Measurements from ENCODE around the gene ZNF597.

The ZNF597 gene

DNA sequence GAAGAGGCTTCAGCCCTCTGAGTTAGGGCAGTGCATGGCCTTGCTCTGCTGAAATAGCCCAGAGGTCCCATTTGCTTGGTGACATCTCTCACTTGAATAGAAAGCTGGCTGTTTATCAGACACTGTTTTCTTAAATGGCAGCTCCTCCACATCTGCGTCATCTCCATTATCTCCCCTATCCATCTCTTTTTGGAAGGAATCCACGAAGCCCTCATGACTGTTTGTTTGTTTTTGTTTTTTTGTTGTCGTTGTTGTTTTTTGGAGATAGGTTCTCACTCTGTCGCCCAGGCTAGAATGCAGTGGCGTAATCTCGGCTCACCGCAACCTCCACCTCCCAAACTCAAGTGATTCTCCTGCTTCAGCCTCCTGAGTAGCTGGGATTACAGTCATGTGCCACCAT, 16.8 kb upstream of the ZNF597 start:
- H3K9me3 ChIP-seq (ENCODE audit: low read length), result no peaks in the 10 kb centered on the region
- H3K36me3 ChIP-seq (ENCODE audit: insufficient read depth, low read length), result no peaks in the 10 kb centered on the region
- no peak overlapping the region for H3K9ac ChIP-seq (ENCODE audit: low read length)
- H3K4me1 ChIP-seq (ENCODE audit: insufficient read depth, low read length), result peaks cover 36% of the 10 kb centered on the region
- no peak overlapping the region for H3K27ac ChIP-seq (ENCODE audit: low read depth, low read length)
- no peaks in the 10 kb centered on the region for H3K27me3 ChIP-seq (ENCODE audit: control insufficient read depth in 1 of 2, insufficient read depth in 2 of 2, low read length in 2 of 2)
- H3K4me3 ChIP-seq (ENCODE audit: low read depth in 1 of 2, low read length in 2 of 2), result no peak overlapping the region

DNA sequence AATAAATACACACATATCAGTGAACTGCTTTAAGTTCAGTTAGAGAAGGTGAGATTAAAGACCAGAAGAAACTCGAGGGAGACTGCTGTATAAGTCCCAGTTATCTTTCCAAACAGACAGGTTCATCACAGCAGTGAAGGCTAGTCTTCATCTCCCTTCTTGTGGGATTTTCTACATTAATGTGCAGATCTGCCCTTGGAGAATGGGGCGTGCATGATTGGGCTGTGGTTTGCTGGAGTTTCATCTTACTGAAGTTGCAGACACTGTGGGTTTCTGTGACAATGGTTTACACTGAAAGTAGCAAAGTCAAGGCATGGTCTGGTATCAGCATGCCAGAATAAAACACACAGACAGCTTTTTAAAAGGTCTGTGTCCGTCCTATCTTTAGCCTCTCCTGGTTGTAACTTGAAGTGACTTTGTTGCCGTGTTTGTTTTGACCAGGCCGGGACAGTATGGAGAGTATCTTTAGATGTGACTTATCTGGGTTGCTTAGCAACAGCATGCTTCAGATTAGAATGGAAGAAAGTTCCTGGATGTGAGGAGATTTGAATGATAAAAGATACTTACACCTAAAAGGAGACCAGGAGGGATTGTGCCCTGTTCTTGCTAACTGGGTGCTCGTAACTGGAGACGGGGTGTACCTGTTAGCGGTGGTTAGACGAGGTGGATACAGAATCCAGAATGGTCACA, 16.2 kb upstream of the ZNF597 start:
- no peaks in the 10 kb centered on the region for H3K27me3 ChIP-seq (ENCODE audit: control insufficient read depth in 1 of 2, insufficient read depth in 2 of 2, low read length in 2 of 2)
- H3K9ac ChIP-seq (ENCODE audit: low read length), result peak overlapping the region; percentile 92
- H3K4me1 ChIP-seq (ENCODE audit: insufficient read depth, low read length), result peaks cover 35% of the 10 kb centered on the region
- no peaks in the 10 kb centered on the region for H3K36me3 ChIP-seq (ENCODE audit: insufficient read depth, low read length)
- H3K27ac ChIP-seq (ENCODE audit: low read depth, low read length), result peak overlapping the region; percentile 84
- peak overlapping the region; percentile 58 to 90 for H3K4me3 ChIP-seq (ENCODE audit: low read depth in 1 of 2, low read length in 2 of 2)
- H3K9me3 ChIP-seq (ENCODE audit: low read length), result no peaks in the 10 kb centered on the region

- Histone ChIP-seq H3K27me3 (ENCODE audit: control insufficient read depth in 1 of 2, insufficient read depth in 2 of 2, low read length in 2 of 2) (no peaks in the 10 kb centered on the region), H3K9ac (ENCODE audit: low read length) (peak overlapping the region; percentile 92), H3K9me3 (ENCODE audit: low read length) (no peaks in the 10 kb centered on the region), H3K4me1 (ENCODE audit: insufficient read depth, low read length) (peaks cover 31% of the 10 kb centered on the region), H3K4me3 (ENCODE audit: low read depth in 1 of 2, low read length in 2 of 2) (peak overlapping the region; percentile 58 to 90), H3K27ac (ENCODE audit: low read depth, low read length) (peak overlapping the region; percentile 84), H3K36me3 (ENCODE audit: insufficient read depth, low read length) (no peaks in the 10 kb centered on the region)
Measured at GRCh38 chr16:3458852-3459361, 15.6 kb upstream of the ZNF597 start.

DNA sequence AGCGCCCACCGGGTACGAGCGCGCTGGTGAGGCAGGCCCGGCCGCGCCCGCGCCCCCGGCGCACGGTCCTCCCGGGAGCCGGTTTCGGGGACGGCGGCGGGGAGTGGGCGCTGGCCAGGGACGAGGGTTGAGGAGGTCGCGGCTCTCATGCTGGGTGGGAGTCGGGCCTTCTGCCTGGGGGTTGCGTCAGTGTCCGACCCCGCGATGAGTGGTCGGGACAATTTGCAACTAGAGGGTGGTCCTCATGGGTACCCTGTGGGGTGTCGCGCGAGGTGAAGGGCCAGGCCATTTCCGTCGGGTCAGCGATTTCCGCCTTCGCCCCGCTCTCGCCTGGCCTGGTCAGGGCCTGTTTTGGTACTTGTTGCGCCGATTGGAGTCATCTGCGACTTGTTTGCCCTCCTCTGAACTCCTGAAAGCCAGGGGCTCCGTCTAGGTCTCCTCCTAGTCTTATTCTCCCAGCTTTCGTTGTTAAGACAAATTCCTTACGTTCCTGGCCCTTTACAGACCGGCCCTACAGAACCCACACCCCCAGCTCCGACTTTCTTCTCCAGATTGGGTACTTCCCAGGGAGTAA, 15.1 kb upstream of the ZNF597 start:
- Histone ChIP-seq H3K9ac (ENCODE audit: low read length) (peak overlapping the region; percentile 92), H3K27ac (ENCODE audit: low read depth, low read length) (peak overlapping the region; percentile 84), H3K27me3 (ENCODE audit: control insufficient read depth in 1 of 2, insufficient read depth in 2 of 2, low read length in 2 of 2) (no peaks in the 10 kb centered on the region), H3K4me1 (ENCODE audit: insufficient read depth, low read length) (peaks cover 31% of the 10 kb centered on the region), H3K4me3 (ENCODE audit: low read depth in 1 of 2, low read length in 2 of 2) (peak overlapping the region; percentile 58 to 90), H3K36me3 (ENCODE audit: insufficient read depth, low read length) (no peaks in the 10 kb centered on the region), H3K9me3 (ENCODE audit: low read length) (no peaks in the 10 kb centered on the region)

DNA sequence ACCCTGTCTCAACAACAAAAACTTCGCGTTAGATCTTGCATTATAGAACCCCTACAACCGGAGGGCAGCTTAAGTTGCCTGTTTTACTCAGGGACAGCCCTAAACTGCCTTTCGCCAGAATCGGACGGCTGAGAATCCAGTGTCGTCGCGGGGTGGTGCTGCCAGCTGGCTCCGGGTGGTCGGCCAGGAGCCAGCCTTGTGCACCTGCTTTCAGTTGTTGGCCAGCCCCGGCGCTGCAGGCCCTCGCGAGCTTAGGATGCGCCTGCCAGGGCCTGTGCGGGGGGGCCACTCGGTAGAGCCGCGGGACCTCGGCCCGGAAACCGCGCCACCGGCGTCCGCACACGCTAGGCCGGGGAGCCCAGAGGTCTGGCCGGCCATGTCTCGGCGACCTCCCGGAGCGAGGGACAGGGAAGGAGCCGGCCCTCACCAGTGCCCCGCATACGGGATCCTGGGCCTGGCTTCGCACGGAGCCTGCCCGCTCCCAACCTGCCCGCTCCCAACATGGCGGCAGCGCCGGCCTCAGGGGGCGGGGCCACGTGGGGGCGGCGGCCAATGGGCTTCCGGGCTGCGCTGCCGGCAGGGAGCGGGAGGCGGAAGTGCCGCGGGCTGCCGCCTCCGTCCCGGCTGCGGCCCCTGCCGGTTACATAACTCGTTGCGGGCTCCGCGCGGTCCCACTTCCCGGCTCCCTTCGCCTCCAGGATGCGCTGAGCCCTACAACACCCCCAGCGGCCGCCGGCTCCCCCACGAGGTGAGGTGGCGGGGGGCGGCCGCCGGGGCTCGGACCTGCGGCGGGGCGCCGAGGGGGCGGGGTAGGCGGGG, 14.3 kb upstream of the ZNF597 start:
- H3K9me3 ChIP-seq (ENCODE audit: low read length), result no peaks in the 10 kb centered on the region
- H3K4me1 ChIP-seq (ENCODE audit: insufficient read depth, low read length), result peaks cover 31% of the 10 kb centered on the region
- no peaks in the 10 kb centered on the region for H3K27me3 ChIP-seq (ENCODE audit: control insufficient read depth in 1 of 2, insufficient read depth in 2 of 2, low read length in 2 of 2)
- H3K27ac ChIP-seq (ENCODE audit: low read depth, low read length), result peak overlapping the region; percentile 95
- H3K4me3 ChIP-seq (ENCODE audit: low read depth in 1 of 2, low read length in 2 of 2), result peak overlapping the region; percentile 58 to 90
- H3K9ac ChIP-seq (ENCODE audit: low read length), result peak overlapping the region; percentile 71
- no peaks in the 10 kb centered on the region for H3K36me3 ChIP-seq (ENCODE audit: insufficient read depth, low read length)

DNA sequence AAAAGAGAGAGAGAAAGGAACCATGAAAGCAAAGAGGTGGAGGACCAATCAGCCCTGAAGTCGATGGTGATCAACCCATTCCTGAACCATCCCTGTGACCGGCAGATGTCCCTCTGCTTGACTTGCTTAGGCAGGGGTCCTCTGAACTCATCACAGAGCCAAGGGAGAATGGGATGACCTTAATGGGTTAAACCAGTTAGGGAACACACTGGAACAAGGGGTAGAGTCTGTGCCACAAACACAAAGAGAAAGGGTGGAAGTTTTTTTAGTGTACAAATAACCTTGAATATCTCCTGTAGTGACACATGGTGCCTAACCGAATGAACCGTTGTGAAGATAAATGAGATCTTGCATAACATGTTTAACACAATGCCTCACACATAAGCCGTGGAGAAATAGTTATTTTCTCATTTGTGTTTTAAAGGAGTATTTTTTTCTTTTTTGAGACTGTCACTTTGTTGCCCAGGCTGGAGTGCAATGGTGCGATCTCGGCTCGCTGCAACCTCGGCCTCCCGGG, 11.4 kb upstream of the ZNF597 start:
- Histone ChIP-seq H3K27me3 (ENCODE audit: control insufficient read depth in 1 of 2, insufficient read depth in 2 of 2, low read length in 2 of 2) (no peaks in the 10 kb centered on the region), H3K27ac (ENCODE audit: low read depth, low read length) (no peak overlapping the region), H3K36me3 (ENCODE audit: insufficient read depth, low read length) (peaks cover 4% of the 10 kb centered on the region), H3K4me1 (ENCODE audit: insufficient read depth, low read length) (peaks cover 15% of the 10 kb centered on the region), H3K9ac (ENCODE audit: low read length) (no peak overlapping the region), H3K9me3 (ENCODE audit: low read length) (no peaks in the 10 kb centered on the region), H3K4me3 (ENCODE audit: low read depth in 1 of 2, low read length in 2 of 2) (no peak overlapping the region)

DNA sequence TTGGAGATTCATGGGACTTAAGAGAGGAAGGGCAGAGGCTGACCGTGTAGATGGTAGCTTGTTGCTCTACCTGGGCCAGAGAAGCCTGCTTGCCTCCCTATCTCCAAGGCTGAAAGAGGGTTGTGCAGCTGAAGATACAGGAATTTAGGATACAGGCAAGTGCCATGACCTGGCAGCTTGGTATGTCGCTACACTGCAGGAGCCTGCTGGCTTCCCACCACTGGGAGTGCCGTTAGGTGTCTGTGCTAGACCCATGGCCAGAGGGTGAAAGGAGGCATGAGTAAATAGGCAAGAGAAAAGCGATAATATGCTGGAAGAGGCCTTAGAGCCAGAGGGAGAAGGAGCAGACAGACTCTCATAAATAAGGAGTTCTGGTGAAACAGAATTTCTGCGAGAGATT, 10.8 kb upstream of the ZNF597 start:
- peaks cover 9% of the 10 kb centered on the region for H3K4me1 ChIP-seq (ENCODE audit: insufficient read depth, low read length)
- peaks cover 4% of the 10 kb centered on the region for H3K36me3 ChIP-seq (ENCODE audit: insufficient read depth, low read length)
- H3K4me3 ChIP-seq (ENCODE audit: low read depth in 1 of 2, low read length in 2 of 2), result no peak overlapping the region
- H3K27me3 ChIP-seq (ENCODE audit: control insufficient read depth in 1 of 2, insufficient read depth in 2 of 2, low read length in 2 of 2), result no peaks in the 10 kb centered on the region
- no peak overlapping the region for H3K27ac ChIP-seq (ENCODE audit: low read depth, low read length)
- H3K9ac ChIP-seq (ENCODE audit: low read length), result no peak overlapping the region
- H3K9me3 ChIP-seq (ENCODE audit: low read length), result no peaks in the 10 kb centered on the region

DNA sequence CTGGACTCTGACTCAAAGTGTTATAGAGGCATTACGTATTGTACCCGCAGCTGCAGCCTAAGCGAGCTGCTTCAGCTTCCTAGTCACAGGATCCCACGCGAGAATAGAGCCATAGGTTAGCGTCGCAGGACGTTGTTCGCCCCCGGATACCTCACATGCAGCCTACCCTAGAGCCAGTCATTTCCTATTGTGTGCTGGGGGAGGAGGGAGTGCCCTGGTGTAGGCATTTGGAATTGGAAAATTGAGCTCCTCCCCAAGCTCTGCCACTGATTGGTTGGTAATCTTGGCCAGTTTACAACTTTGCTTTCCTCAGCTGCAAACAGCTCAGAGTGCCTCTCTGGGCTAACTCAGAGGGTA, 706 bp upstream of the ZNF597 start:
- Histone ChIP-seq H3K9me3 (ENCODE audit: low read length) (no peaks in the 10 kb centered on the region), H3K27me3 (ENCODE audit: control insufficient read depth in 1 of 2, insufficient read depth in 2 of 2, low read length in 2 of 2) (no peaks in the 10 kb centered on the region), H3K4me3 (ENCODE audit: low read depth in 1 of 2, low read length in 2 of 2) (peak overlapping the region; percentile 64 to 77), H3K4me1 (ENCODE audit: insufficient read depth, low read length) (peaks cover 9% of the 10 kb centered on the region), H3K27ac (ENCODE audit: low read depth, low read length) (peak overlapping the region; percentile 55), H3K9ac (ENCODE audit: low read length) (peak overlapping the region; percentile 40), H3K36me3 (ENCODE audit: insufficient read depth, low read length) (peaks cover 4% of the 10 kb centered on the region)

DNA sequence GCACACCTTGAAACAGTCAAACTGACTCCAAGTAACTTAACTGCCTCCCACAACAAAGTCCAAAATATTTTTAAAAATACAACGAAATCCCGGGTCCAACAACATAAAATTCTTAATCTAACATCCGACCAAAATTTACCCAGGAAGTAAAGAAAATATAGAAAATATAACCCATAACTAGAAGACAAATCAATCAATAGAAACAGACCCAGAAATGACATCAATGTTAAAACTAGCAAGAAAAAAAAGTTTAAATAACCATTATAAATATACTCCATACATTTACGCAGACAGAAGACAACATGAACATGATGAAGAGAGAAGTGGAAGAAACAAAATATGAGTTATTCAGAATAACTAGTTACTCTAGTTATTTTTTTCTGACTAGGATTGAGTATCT, 3.7 kb downstream of the ZNF597 start:
- Histone ChIP-seq H3K36me3 (ENCODE audit: insufficient read depth, low read length) (peaks cover 4% of the 10 kb centered on the region), H3K27ac (ENCODE audit: low read depth, low read length) (no peak overlapping the region), H3K4me1 (ENCODE audit: insufficient read depth, low read length) (peaks cover 4% of the 10 kb centered on the region), H3K9me3 (ENCODE audit: low read length) (no peaks in the 10 kb centered on the region), H3K27me3 (ENCODE audit: control insufficient read depth in 1 of 2, insufficient read depth in 2 of 2, low read length in 2 of 2) (no peaks in the 10 kb centered on the region), H3K4me3 (ENCODE audit: low read depth in 1 of 2, low read length in 2 of 2) (no peak overlapping the region), H3K9ac (ENCODE audit: low read length) (no peak overlapping the region)

- no peaks in the 10 kb centered on the region for H3K9me3 ChIP-seq (ENCODE audit: low read length)
- H3K4me3 ChIP-seq (ENCODE audit: low read depth in 1 of 2, low read length in 2 of 2), result no peak overlapping the region
- no peaks in the 10 kb centered on the region for H3K4me1 ChIP-seq (ENCODE audit: insufficient read depth, low read length)
- H3K36me3 ChIP-seq (ENCODE audit: insufficient read depth, low read length), result no peaks in the 10 kb centered on the region
- H3K9ac ChIP-seq (ENCODE audit: low read length), result no peak overlapping the region
- H3K27ac ChIP-seq (ENCODE audit: low read depth, low read length), result no peak overlapping the region
- no peaks in the 10 kb centered on the region for H3K27me3 ChIP-seq (ENCODE audit: control insufficient read depth in 1 of 2, insufficient read depth in 2 of 2, low read length in 2 of 2)
Measured at GRCh38 chr16:3434373-3434772, 8.9 kb downstream of the ZNF597 start.

GRCh38 chr16:3431779-3432219, 11.5 kb downstream of the ZNF597 start:
- no peak overlapping the region for H3K9ac ChIP-seq (ENCODE audit: low read length)
- no peaks in the 10 kb centered on the region for H3K36me3 ChIP-seq (ENCODE audit: insufficient read depth, low read length)
- no peaks in the 10 kb centered on the region for H3K9me3 ChIP-seq (ENCODE audit: low read length)
- no peaks in the 10 kb centered on the region for H3K4me1 ChIP-seq (ENCODE audit: insufficient read depth, low read length)
- no peak overlapping the region for H3K27ac ChIP-seq (ENCODE audit: low read depth, low read length)
- peak overlapping the region in 1 of 2 donors; percentile 32 for H3K4me3 ChIP-seq (ENCODE audit: low read depth in 1 of 2, low read length in 2 of 2)
- H3K27me3 ChIP-seq (ENCODE audit: control insufficient read depth in 1 of 2, insufficient read depth in 2 of 2, low read length in 2 of 2), result no peaks in the 10 kb centered on the region
